GM21825 (cell line): Measurements from ENCODE around the gene KAT7.

Source experiments
- ATAC-seq: cut with Tn5 transposase; IDR thresholded peaks from one replicate; pipeline ENCODE4 v1.9.1; 2021; ENCODE audit warnings: mild to moderate bottlenecking, moderate library complexity; ENCODE audit not compliant: unreplicated experiment

Gene KAT7

GRCh38 chr17:49839455-49839854 is 51.0 kb downstream of the KAT7 start:
- ATAC-seq, result no peak

- no peak for ATAC-seq
These were observed 53.1 kb downstream of the KAT7 start for GRCh38 chr17:49841548-49841947.

- ATAC-seq, result no peak
These were observed 53.9 kb downstream of the KAT7 start for GRCh38 chr17:49842371-49842770.

GRCh38 chr17:49842846-49843245 is 54.4 kb downstream of the KAT7 start:
- ATAC-seq, result no peak

- no peak for ATAC-seq
These were observed 55.4 kb downstream of the KAT7 start for GRCh38 chr17:49843774-49844350.

GRCh38 chr17:49845321-49845720 is 56.8 kb downstream of the KAT7 start:
- ATAC-seq, result no peak

- no peak for ATAC-seq
These were observed 58.6 kb downstream of the KAT7 start for GRCh38 chr17:49846938-49847712.

- ATAC-seq, result no peak
These were observed 59.6 kb downstream of the KAT7 start, which contains the start of gene TAC4 for GRCh38 chr17:49848019-49848473. TAC4 (minus strand) TSS chr17:49848069; CDS start chr17:49848017, 52 bp downstream.

- no peak for ATAC-seq
These were observed 60.3 kb downstream of the KAT7 start for GRCh38 chr17:49848739-49849138.

GRCh38 chr17:49850218-49850610 is 61.7 kb downstream of the KAT7 start:
- ATAC-seq, result no peak

GRCh38 chr17:49850772-49851386 is 62.4 kb downstream of the KAT7 start:
- ATAC-seq, result no peak

GRCh38 chr17:49851387-49852291 is 63.2 kb downstream of the KAT7 start:
- ATAC-seq, result no peak

GRCh38 chr17:49853470-49854015 is 65.1 kb downstream of the KAT7 start:
- ATAC-seq, result no peak

- ATAC-seq, result no peak
These were observed 65.6 kb downstream of the KAT7 start for GRCh38 chr17:49854126-49854525.

GRCh38 chr17:49858796-49859195 is 70.3 kb downstream of the KAT7 start:
- ATAC-seq, result no peak

GRCh38 chr17:49859991-49860953 is 71.8 kb downstream of the KAT7 start:
- ATAC-seq, result no peak

- ATAC-seq, result no peak
These were observed 72.8 kb downstream of the KAT7 start for GRCh38 chr17:49861150-49861884.

GRCh38 chr17:49862781-49863331 is 74.4 kb downstream of the KAT7 start:
- no peak for ATAC-seq

- ATAC-seq, result no peak
These were observed 77.5 kb downstream of the KAT7 start for GRCh38 chr17:49866019-49866380.
